ENCODE results near the gene MAP3K5.

DNA sequence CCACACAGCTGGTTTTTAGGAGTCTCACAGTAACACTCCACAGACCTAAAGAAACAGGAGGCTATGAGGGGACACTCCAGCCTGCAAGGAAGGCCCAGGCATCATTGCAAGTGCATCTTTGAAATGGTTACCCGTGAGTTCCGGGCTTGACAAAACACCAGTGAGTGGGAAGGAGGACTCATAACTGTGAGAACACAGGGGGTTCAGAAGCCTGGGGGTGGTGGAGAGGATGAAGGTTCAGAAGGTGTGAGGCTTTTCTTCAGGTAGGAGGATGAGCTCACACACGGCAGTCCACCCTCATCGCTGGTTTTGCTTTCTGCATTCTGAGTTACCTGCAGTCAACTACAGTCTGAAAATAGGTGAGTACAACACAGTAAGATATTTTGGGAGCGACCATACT, 282.0 kb downstream of the MAP3K5 start:
- TF ChIP-seq POLR2A (IDR thresholded peaks at IDR 0.05) (no peak), POLR2AphosphoS5 (IDR thresholded peaks at IDR 0.05) (no peak)
- TF ChIP-seq, protein P1, sequence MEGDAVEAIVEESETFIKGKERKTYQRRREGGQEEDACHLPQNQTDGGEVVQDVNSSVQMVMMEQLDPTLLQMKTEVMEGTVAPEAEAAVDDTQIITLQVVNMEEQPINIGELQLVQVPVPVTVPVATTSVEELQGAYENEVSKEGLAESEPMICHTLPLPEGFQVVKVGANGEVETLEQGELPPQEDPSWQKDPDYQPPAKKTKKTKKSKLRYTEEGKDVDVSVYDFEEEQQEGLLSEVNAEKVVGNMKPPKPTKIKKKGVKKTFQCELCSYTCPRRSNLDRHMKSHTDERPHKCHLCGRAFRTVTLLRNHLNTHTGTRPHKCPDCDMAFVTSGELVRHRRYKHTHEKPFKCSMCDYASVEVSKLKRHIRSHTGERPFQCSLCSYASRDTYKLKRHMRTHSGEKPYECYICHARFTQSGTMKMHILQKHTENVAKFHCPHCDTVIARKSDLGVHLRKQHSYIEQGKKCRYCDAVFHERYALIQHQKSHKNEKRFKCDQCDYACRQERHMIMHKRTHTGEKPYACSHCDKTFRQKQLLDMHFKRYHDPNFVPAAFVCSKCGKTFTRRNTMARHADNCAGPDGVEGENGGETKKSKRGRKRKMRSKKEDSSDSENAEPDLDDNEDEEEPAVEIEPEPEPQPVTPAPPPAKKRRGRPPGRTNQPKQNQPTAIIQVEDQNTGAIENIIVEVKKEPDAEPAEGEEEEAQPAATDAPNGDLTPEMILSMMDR (IDR thresholded peaks at IDR 0.05): no peak

All from gastroesophageal sphincter (tissue), 3 donors.